Ishikawa (cell line): Measurements from ENCODE around the gene ABCF2.

Experiments used
- EGR1 ChIP-seq: IDR thresholded peaks from 2 replicates; pipeline ENCODE4 v1.6.1; 2012
- EP300 ChIP-seq: IDR thresholded peaks from 2 replicates; pipeline ENCODE4 v1.6.1; 2012; ENCODE audit warnings: borderline replicate concordance
- MAX ChIP-seq: IDR thresholded peaks from 2 replicates; pipeline ENCODE4 v1.6.1; 2012
- NFIC ChIP-seq: IDR thresholded peaks from 2 replicates; pipeline ENCODE4 v1.6.1; 2012
- RAD21 ChIP-seq: IDR thresholded peaks from 2 replicates; pipeline ENCODE4 v1.6.1; 2012; ENCODE audit warnings: low read depth
- REST ChIP-seq: IDR thresholded peaks from 2 replicates; pipeline ENCODE4 v1.6.1; 2012; ENCODE audit warnings: low read depth, mild to moderate bottlenecking
- TCF12 ChIP-seq: IDR thresholded peaks from 2 replicates; pipeline ENCODE4 v1.6.1; 2012; ENCODE audit warnings: low read depth
- TEAD4 ChIP-seq: IDR thresholded peaks from 2 replicates; pipeline ENCODE4 v1.6.1; 2012
- USF1 ChIP-seq: IDR thresholded peaks from 2 replicates; pipeline ENCODE4 v1.6.1; 2012
- ZBTB7A ChIP-seq: IDR thresholded peaks from 2 replicates; pipeline ENCODE4 v1.6.1; 2012; ENCODE audit warnings: low read depth

- TF ChIP-seq MAX, result no peak
- no peak for TF ChIP-seq TCF12
- no peak for TF ChIP-seq RAD21
- no peak for TF ChIP-seq USF1
- no peak for TF ChIP-seq EGR1
- no peak for TF ChIP-seq EP300
- TF ChIP-seq TEAD4, result no peak
- TF ChIP-seq NFIC, result no peak
- TF ChIP-seq REST, result no peak
- no peak for TF ChIP-seq ZBTB7A
These were observed 51.2 kb downstream of the ABCF2 start for GRCh38 chr7:151175793-151176311.
